Panc1 (cell line): ENCODE results near the gene SFI1.

ENCODE experiments used
- POLR2AphosphoS5 ChIP-seq: IDR thresholded peaks from 2 replicates; pipeline ENCODE4 v1.6.1; 2012; ENCODE audit warnings: mild to moderate bottlenecking, low read depth, low read length, moderate library complexity
- TF ChIP-seq, protein P1 (sequence below): fragments of 450-650 bp; IDR thresholded peaks from 2 replicates; pipeline ENCODE4 v1.5.1; 2017; ENCODE audit warnings: mild to moderate bottlenecking
- TF ChIP-seq, protein P2 (sequence below), 2 experiments: IDR thresholded peaks; 2 replicates each; pipeline ENCODE4 v1.6.1; 2011 to 2012; ENCODE audit warnings: low read depth in 2 of 2, control low read depth in 1 of 2, low read length in 1 of 2, mild to moderate bottlenecking in 1 of 2, moderate library complexity in 1 of 2; ENCODE audit not compliant: insufficient read depth in 1 of 2

DNA sequence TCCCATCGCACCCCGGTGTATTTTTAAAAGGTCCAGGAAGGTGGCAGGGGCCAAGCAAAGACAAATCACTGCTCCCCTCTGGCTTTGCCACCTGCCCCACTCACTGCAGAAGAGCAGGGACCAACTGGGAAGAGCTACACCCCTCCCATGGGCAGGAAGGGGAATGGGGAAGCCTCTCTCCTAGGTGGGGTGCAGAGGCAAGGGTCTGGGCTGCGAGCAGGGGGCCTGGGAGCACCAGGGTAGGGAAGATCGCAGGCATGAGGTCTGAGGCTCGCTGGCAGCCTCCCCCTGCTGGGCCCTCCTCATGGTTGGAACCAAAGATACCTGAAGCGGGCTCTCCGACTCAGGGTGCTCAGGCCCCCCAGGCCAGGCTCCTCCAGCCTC is 128.9 kb downstream of the SFI1 start:
- TF ChIP-seq, protein P1, sequence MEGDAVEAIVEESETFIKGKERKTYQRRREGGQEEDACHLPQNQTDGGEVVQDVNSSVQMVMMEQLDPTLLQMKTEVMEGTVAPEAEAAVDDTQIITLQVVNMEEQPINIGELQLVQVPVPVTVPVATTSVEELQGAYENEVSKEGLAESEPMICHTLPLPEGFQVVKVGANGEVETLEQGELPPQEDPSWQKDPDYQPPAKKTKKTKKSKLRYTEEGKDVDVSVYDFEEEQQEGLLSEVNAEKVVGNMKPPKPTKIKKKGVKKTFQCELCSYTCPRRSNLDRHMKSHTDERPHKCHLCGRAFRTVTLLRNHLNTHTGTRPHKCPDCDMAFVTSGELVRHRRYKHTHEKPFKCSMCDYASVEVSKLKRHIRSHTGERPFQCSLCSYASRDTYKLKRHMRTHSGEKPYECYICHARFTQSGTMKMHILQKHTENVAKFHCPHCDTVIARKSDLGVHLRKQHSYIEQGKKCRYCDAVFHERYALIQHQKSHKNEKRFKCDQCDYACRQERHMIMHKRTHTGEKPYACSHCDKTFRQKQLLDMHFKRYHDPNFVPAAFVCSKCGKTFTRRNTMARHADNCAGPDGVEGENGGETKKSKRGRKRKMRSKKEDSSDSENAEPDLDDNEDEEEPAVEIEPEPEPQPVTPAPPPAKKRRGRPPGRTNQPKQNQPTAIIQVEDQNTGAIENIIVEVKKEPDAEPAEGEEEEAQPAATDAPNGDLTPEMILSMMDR: no peak
- no peak for TF ChIP-seq POLR2AphosphoS5
- TF ChIP-seq, protein P2, sequence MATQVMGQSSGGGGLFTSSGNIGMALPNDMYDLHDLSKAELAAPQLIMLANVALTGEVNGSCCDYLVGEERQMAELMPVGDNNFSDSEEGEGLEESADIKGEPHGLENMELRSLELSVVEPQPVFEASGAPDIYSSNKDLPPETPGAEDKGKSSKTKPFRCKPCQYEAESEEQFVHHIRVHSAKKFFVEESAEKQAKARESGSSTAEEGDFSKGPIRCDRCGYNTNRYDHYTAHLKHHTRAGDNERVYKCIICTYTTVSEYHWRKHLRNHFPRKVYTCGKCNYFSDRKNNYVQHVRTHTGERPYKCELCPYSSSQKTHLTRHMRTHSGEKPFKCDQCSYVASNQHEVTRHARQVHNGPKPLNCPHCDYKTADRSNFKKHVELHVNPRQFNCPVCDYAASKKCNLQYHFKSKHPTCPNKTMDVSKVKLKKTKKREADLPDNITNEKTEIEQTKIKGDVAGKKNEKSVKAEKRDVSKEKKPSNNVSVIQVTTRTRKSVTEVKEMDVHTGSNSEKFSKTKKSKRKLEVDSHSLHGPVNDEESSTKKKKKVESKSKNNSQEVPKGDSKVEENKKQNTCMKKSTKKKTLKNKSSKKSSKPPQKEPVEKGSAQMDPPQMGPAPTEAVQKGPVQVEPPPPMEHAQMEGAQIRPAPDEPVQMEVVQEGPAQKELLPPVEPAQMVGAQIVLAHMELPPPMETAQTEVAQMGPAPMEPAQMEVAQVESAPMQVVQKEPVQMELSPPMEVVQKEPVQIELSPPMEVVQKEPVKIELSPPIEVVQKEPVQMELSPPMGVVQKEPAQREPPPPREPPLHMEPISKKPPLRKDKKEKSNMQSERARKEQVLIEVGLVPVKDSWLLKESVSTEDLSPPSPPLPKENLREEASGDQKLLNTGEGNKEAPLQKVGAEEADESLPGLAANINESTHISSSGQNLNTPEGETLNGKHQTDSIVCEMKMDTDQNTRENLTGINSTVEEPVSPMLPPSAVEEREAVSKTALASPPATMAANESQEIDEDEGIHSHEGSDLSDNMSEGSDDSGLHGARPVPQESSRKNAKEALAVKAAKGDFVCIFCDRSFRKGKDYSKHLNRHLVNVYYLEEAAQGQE (IDR thresholded peaks at IDR 0.05; ENCODE audit: insufficient read depth in 1 of 2, low read depth in 2 of 2, low read length in 1 of 2): no peak
